ENCODE results near the gene LHX5. TPM values are rescaled to one million over a fixed set of nuclear protein-coding genes. Genes with fewer than 3 reads are reported as not detected.

Gene LHX5
- total RNA-seq, 1 donor: not detected

DNA sequence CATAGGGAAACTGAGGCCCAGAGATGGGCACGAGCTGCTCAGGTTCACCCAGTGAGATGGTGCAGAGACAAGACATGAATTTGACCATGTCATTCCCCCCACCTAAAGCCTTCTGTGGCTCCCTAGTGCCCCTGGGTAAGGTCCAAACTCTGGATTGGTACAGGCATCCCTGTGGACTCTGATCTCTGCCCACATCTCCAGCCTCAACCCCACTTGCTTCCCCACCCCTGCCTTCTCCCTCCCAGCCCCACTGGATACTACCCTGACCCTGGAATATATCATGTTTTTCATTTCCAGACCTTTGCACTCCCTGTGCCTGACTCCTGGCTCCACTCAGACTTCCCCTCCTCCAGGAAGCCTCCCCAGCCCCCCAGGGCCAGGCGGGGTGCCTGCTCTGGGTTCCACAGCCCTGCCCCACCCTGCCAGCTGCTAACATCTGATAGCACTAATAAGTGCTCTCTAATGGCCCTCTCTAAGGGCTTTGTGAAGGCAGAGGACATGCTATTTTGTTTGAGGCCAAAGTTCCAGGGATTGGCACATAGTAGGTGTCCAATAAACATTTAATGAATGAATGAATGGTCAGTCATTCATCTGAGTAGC lies 50.6 kb downstream of the LHX5 start:
- DNase-seq (ENCODE audit: low read depth in 2 of 3, low spot score in 2 of 3): no peak

DNA sequence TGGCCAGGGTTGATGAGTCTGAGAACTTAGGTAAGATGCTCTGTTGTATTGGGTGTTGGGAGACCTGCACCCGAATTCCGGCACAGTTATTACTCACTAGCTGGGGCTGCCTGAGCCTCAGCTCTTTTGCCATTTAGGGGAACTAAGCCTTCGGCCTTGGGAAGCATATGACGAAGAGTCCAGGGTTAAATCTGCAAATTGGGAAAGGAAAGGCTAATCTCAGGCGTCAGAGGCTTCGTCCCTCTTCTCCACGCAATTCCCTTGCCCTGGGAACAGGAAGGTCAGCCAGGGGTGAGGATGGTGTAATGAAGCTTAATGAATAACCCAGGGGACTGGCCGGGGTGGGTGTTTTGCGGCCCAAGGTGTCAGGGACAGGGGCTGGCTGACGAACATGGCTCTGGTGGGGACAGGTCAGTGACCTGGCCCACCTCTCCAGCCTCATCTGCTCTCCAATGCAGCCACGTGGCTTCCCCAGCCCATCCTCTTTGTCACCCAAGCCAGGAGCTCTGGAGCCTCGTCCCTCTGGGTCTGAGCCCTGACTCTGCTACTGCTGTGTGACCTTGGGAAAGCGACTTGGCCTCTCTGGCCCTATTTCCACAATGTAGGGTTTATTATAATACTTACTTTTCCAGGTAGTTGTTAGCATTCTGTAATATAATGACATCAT lies 53.3 kb downstream of the LHX5 start:
- DNase-seq (ENCODE audit: low read depth in 2 of 3, low spot score in 2 of 3): no peak

DNA sequence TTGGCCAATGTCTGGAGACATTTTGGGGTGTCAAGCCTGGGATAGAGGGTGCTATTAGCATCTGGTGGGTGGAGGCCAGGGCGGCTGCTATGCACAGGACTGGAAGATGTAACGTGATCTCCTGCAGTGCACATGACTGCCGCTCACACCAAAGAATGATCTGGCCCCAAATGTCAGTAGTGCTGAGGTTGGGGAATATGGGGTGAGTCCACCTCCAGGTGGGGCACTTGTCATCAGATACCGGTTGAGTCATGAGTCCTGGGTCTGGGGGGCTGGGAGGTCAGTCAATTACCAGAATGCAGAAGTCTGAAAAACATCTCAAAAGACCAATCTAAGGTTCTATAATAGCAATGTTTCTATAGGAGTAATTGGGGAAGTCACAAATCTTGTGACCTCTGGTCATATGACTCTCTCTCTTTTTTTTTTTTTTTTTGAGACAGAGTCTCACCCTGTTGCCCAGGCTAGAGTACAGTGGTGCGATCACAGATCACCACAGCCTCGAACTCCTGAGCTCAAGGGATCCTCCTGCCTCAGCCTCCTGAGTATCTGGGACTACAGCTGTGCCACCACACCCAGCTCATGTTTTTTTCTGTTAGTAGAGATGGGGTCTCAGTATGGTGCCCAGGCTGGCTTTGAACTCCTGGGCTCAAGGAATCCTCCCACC lies 55.4 kb downstream of the LHX5 start:
- peak in 2 of 3 donors; percentile 66 to 71 for DNase-seq (ENCODE audit: low read depth in 2 of 3, low spot score in 2 of 3)

DNA sequence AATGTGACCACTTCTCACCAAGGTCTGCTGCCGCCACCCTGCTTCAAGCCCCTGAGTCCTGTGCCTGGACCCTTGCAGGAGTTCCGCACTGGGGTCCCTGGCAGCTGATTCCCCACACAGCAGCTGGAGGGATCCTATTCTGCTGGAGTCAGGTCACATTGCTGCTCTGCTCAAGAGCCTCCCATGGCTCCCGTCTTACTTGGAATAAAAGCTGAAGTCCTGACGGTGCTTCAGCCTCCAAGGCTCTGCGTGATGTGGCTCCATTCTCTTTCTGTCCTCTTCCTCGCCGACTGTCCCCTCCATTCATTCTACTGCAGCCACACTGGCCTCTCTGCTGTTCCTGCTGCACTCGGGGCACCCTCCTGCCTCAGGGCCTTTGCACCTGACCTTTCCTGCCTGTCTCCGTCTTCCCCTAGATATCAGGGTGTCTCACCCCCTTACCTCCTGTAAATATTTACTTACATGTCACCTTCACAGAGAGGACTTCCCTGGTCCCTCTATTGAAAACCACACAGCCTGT lies 57.1 kb downstream of the LHX5 start:
- no peak for DNase-seq (ENCODE audit: low read depth in 2 of 3, low spot score in 2 of 3)

DNA sequence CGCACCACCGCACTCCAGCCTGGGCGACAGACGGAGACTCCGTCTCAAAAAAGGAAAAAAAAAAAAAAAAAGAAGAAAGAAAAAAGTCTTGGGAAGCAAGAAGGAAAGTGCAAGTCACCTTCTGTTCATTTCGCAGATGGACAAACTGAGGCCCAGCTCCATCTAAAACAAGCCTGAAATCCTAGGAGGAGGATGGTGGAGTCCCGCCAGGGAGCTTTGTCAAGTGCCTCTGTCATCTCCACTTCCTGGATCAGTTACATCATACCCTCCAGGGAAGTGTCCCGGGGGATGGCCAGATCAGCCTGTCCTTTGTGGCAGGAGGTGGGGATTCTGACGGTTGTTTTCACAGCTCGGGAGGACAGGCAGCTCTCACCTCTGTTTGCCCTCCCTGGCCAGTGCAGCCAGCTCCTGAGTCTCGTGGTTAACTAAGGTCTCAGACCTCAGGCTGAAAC lies 58.2 kb downstream of the LHX5 start:
- no peak for DNase-seq (ENCODE audit: low read depth in 2 of 3, low spot score in 2 of 3)

Other genes starting within 250 kb of the LHX5 start
- 37.4 TPM for gene SLC8B1, start 136.8 kb downstream of the LHX5 start, total RNA-seq
- 13.7 TPM for gene PLBD2, start 113.3 kb downstream of the LHX5 start, total RNA-seq
- not detected for gene SDS, start 68.0 kb downstream of the LHX5 start, total RNA-seq
- 16.2 TPM for gene SDSL, start 49.5 kb downstream of the LHX5 start, total RNA-seq

Measured in hematopoietic multipotent progenitor cell (in vitro differentiated cells).